H1 (cell line): ENCODE data around the gene PACS1. TPM values are rescaled to one million over a fixed set of nuclear protein-coding genes. Genes with fewer than 3 reads are reported as not detected.

Experiments
- CTCF ChIA-PET: fragments of 300-600 bp; sonication (Branson Sonifier 250); formaldehyde crosslinking; loops from one replicate; lab custom pipeline; 2021; ENCODE audit not compliant: partially characterized antibody; lab: Charles Lee
- POLR2A ChIA-PET: fragments of 300-600 bp; sonication (Branson Sonifier 250); formaldehyde crosslinking; loops from one replicate; lab custom pipeline; 2021; ENCODE audit warnings: inconsistent platforms; ENCODE audit not compliant: partially characterized antibody; lab: Charles Lee
- DNase-seq, 2 experiments: peaks; one replicate each; pipeline versions ENCODE4 v3.0.0 to v3.0.0-alpha.2; 2010 to 2022; ENCODE audit warnings: low spot score in 2 of 2, low read depth in 1 of 2, mixed read lengths in 1 of 2
- FAIRE-seq: peaks from 2 replicates; lab custom pipeline; 2011; peaks lifted over from hg19 to GRCh38; lab: Jason Lieb, UNC
- H2AFZ ChIP-seq: 2 replicates; pipeline ENCODE4 v1.8.1; 2012; ENCODE audit warnings: low read length, inconsistent platforms
- H2AK5ac ChIP-seq: 2 replicates; pipeline ENCODE4 v1.6.1; 2013; ENCODE audit warnings: low read depth, low read length
- H2BK120ac ChIP-seq: replicated peaks from 2 replicates; pipeline ENCODE3; 2013; ENCODE audit warnings: low read depth, low read length, inconsistent platforms
- H2BK12ac ChIP-seq: 2 replicates; pipeline ENCODE4 v1.6.1; 2013; ENCODE audit warnings: low read depth, low read length
- H2BK15ac ChIP-seq: 2 replicates; pipeline ENCODE4 v1.6.1; 2013; ENCODE audit warnings: low read length
- H2BK20ac ChIP-seq: 2 replicates; pipeline ENCODE4 v1.6.1; 2013; ENCODE audit warnings: low read length
- H2BK5ac ChIP-seq: 2 replicates; pipeline ENCODE4 v1.6.1; 2013; ENCODE audit warnings: low read depth, low read length
- H3K14ac ChIP-seq: 2 replicates; pipeline ENCODE4 v1.6.1; 2013; ENCODE audit warnings: inconsistent platforms; ENCODE audit not compliant: insufficient read length
- H3K18ac ChIP-seq: 2 replicates; pipeline ENCODE4 v1.6.1; 2013; ENCODE audit warnings: low read length; ENCODE audit errors: extremely low read depth
- H3K23ac ChIP-seq: 2 replicates; pipeline ENCODE4 v1.6.1; 2013; ENCODE audit warnings: inconsistent platforms; ENCODE audit not compliant: insufficient read length
- H3K23me2 ChIP-seq: 2 replicates; pipeline ENCODE4 v1.6.1; 2013; ENCODE audit warnings: low read depth, low read length
- H3K27ac ChIP-seq: 2 replicates; pipeline ENCODE4 v1.6.1; 2011; ENCODE audit warnings: low read depth, low read length, inconsistent platforms
- H3K27me3 ChIP-seq, 4 experiments: replicated peaks in 1 of 4; 1 replicate in 1 of 4; 2 replicates in 3 of 4; pipeline versions ENCODE4 v1.6.1 to v1.8.1; 2011 to 2013; ENCODE audit warnings: low read length in 3 of 4, mild to moderate bottlenecking in 3 of 4, inconsistent platforms in 2 of 4, mixed read lengths in 2 of 4, moderate library complexity in 1 of 4; ENCODE audit not compliant: control insufficient read depth in 3 of 4, insufficient read depth in 3 of 4; ENCODE audit errors: extremely low read depth in 1 of 4
- H3K36me3 ChIP-seq, 4 experiments: 2 replicates each; pipeline versions ENCODE4 v1.6.1 to v1.8.1; 2011 to 2013; ENCODE audit warnings: mild to moderate bottlenecking in 4 of 4, low read length in 3 of 4, moderate library complexity in 2 of 4, control low read depth in 1 of 4, inconsistent platforms in 1 of 4; ENCODE audit not compliant: insufficient read depth in 4 of 4, control insufficient read depth in 2 of 4
- H3K4ac ChIP-seq: replicated peaks from 2 replicates; pipeline ENCODE3; 2013; ENCODE audit warnings: low read length, low read depth, mixed read lengths, inconsistent platforms; ENCODE audit not compliant: insufficient read length
- H3K4me1 ChIP-seq, 4 experiments: replicated peaks in 1 of 4; 1 replicate in 1 of 4; 2 replicates in 3 of 4; pipeline versions ENCODE4 v1.6.1 to v1.8.1; 2011 to 2013; ENCODE audit warnings: low read length in 3 of 4, inconsistent platforms in 2 of 4, mixed read lengths in 1 of 4; ENCODE audit not compliant: insufficient read depth in 4 of 4, control insufficient read depth in 3 of 4
- H3K4me2 ChIP-seq, 2 experiments: 2 replicates each; pipeline versions ENCODE4 v1.6.1 to v1.8.1; 2011 to 2013; ENCODE audit warnings: low read depth in 2 of 2, low read length in 2 of 2, control low read depth in 1 of 2, inconsistent platforms in 1 of 2, mild to moderate bottlenecking in 1 of 2; ENCODE audit not compliant: insufficient read depth in 1 of 2
- H3K4me3 ChIP-seq, 4 experiments: fragments of 200-600, 300-600 bp in 1 of 4; sonication (generic), shearing (Covaris generic), sonication (Bioruptor Twin) in 1 of 4; 2 replicates each; pipeline versions ENCODE4 v1.5.1 to v1.8.1; 2011 to 2016; ENCODE audit warnings: low read length in 4 of 4, low read depth in 3 of 4, control low read depth in 2 of 4, inconsistent platforms in 2 of 4, mild to moderate bottlenecking in 2 of 4, mixed read lengths in 1 of 4, moderate library complexity in 1 of 4; ENCODE audit not compliant: insufficient read depth in 2 of 4; ENCODE audit errors: extremely low read depth in 1 of 4
- H3K56ac ChIP-seq: replicated peaks from 2 replicates; pipeline ENCODE3; 2013; ENCODE audit warnings: low read depth, mild to moderate bottlenecking, mixed read lengths, low read length, inconsistent platforms; ENCODE audit not compliant: insufficient read length
- H3K79me1 ChIP-seq: 2 replicates; pipeline ENCODE4 v1.6.1; 2013; ENCODE audit warnings: low read depth, low read length, control low read depth
- H3K79me2 ChIP-seq, 2 experiments: 2 replicates each; pipeline versions ENCODE4 v1.6.1 to v1.8.1; 2012 to 2013; ENCODE audit warnings: low read length in 2 of 2, mild to moderate bottlenecking in 2 of 2, inconsistent platforms in 1 of 2; ENCODE audit not compliant: insufficient read depth in 2 of 2, control insufficient read depth in 1 of 2
- H3K9ac ChIP-seq, 4 experiments: replicated peaks in 1 of 4; 1 replicate in 1 of 4; 2 replicates in 3 of 4; pipeline versions ENCODE4 v1.6.1 to v1.8.1; 2011 to 2013; ENCODE audit warnings: low read depth in 3 of 4, low read length in 3 of 4, control low read depth in 2 of 4, mild to moderate bottlenecking in 2 of 4, moderate library complexity in 2 of 4, inconsistent platforms in 1 of 4; ENCODE audit errors: extremely low read depth in 1 of 4
- H3K9me3 ChIP-seq, 2 experiments: 2 replicates each; pipeline versions ENCODE4 v1.6.1 to v1.8.1; 2012 to 2013; ENCODE audit warnings: mild to moderate bottlenecking in 2 of 2, moderate library complexity in 2 of 2, control low read depth in 1 of 2, inconsistent platforms in 1 of 2, low read depth in 1 of 2, low read length in 1 of 2, mixed read lengths in 1 of 2; ENCODE audit not compliant: insufficient read depth in 2 of 2
- H4K20me1 ChIP-seq, 2 experiments: replicated peaks in 1 of 2; 2 replicates each; pipeline versions ENCODE3 to v1.8.1; 2011 to 2013; ENCODE audit warnings: inconsistent platforms in 2 of 2, low read length in 2 of 2, mild to moderate bottlenecking in 1 of 2; ENCODE audit not compliant: insufficient read depth in 2 of 2, control insufficient read depth in 1 of 2
- H4K5ac ChIP-seq: 2 replicates; pipeline ENCODE4 v1.6.1; 2013; ENCODE audit warnings: low read length, low read depth, mixed read lengths, inconsistent platforms; ENCODE audit not compliant: insufficient read length
- H4K8ac ChIP-seq: 2 replicates; pipeline ENCODE4 v1.8.0; 2013; ENCODE audit warnings: mild to moderate bottlenecking, moderate library complexity, low read length, inconsistent platforms; ENCODE audit not compliant: insufficient read depth; ENCODE audit errors: extremely low read depth
- H4K91ac ChIP-seq: replicated peaks from 2 replicates; pipeline ENCODE3; 2013; ENCODE audit warnings: low read length, mixed read lengths, inconsistent platforms; ENCODE audit not compliant: insufficient read length
- JUND ChIP-seq: IDR thresholded peaks from 2 replicates; pipeline ENCODE4 v1.6.1; 2011; ENCODE audit warnings: mild to moderate bottlenecking, improper control_type of control experiment, low read length
- NANOG ChIP-seq: IDR thresholded peaks from 2 replicates; pipeline ENCODE4 v1.6.1; 2011; ENCODE audit warnings: low read length, low read depth, mild to moderate bottlenecking, inconsistent platforms; ENCODE audit not compliant: insufficient read depth, poor library complexity, severe bottlenecking
- WGBS, 2 experiments: shearing (Covaris generic) in 1 of 2; methylation state at CpG; one replicate each; pipeline versions ENCODE4 v1.1.6 to v1.1.7; 2013 to 2015; ENCODE audit warnings: low lambda C conversion rate in 2 of 2, mixed read lengths in 2 of 2, inconsistent platforms in 1 of 2, low coverage in 1 of 2, missing lambda C conversion rate in 1 of 2; ENCODE audit not compliant: insufficient replicate concordance in 2 of 2, insufficient coverage in 1 of 2, insufficient read length in 1 of 2; ENCODE audit errors: extremely low coverage in 1 of 2, missing lambda C conversion rate in 1 of 2; 5-methylcytosine and 5-hydroxymethylcytosine counted together
- polyA plus RNA-seq, 7 experiments: library from polyadenylated mRNA; depleted of rRNA in 3 of 7; stranded (reverse) in 5 of 7; unstranded in 2 of 7; fragments of >200 nt in 5 of 7; fragments of 200-250 nt in 2 of 7; gene quantifications; 1 replicate in 5 of 7; 2 replicates in 1 of 7; 4 replicates in 1 of 7; pipeline versions ENCODE4 v1.2.1 to v1.2.3, GENCODE V29; 2011 to 2013; ENCODE audit warnings: missing spikeins in 2 of 7, mixed read lengths in 2 of 7
- total RNA-seq: library from RNA; stranded (reverse); fragmentation: NEBNext Ultra II Directional; extraction: Animal tissue kit (Norgen Biotek cat#: 25700); gene quantifications from 2 replicates; pipeline ENCODE4 v1.2.1, GENCODE V29; 2021

PACS1 gene
- total and polyA plus RNA-seq, 2 of the 8 experiments (the other 6 are each of a cell fraction or from before 2014, with no cell fraction given): 11.5 to 36.0 TPM

DNA sequence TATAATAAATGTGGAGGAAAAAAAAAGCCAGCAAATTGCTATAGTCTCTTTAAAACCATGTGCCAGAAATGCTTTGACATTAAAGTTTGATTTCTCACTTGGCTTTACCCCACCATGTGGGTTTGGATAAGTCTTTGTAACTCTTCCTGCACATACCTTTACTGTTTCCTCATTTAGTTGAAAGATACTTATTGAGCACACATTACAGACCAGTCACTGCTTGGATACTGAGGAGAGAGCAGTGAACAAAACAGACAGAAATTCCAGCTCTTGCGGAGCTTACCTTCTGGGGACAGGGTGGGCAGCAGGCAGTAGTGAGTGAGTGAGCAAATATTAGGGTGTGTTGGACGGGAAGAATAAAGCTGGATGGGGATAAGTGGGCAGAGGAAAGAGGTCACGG is 13.7 kb downstream of the PACS1 start:
- Histone ChIP-seq H4K5ac (no peak overlapping the region), H2AFZ (no peak overlapping the region), H4K8ac (no peak overlapping the region), H3K36me3 (no peaks in the 10 kb centered on the region), H3K79me1 (peaks cover 3% of the 10 kb centered on the region), H4K20me1 (no peaks in the 10 kb centered on the region), H3K23me2 (no peaks in the 10 kb centered on the region; the same call in 1 of the 2 replicates), H2BK15ac (no peak overlapping the region), H3K23ac (no peak overlapping the region), H3K18ac (no peak overlapping the region), H3K79me2 (no peaks in the 10 kb centered on the region; a peak in 1 of 4 replicates), H3K4me3 (no peak overlapping the region), H3K56ac (no peak overlapping the region), H4K91ac (no peak overlapping the region), H3K4me1 (peaks cover 0 to 3% (median under 1%) of the 10 kb centered on the region in 4 experiments; a peak in 1 of 7 replicates), H3K9me3 (no peaks in the 10 kb centered on the region), H2AK5ac (no peak overlapping the region), H3K14ac (no peak overlapping the region), H2BK5ac (no peak overlapping the region), H3K27ac (no peak overlapping the region), H2BK20ac (no peak overlapping the region), H2BK120ac (no peak overlapping the region), H2BK12ac (no peak overlapping the region), H3K4me2 (no peak overlapping the region), H3K27me3 (no peaks in the 10 kb centered on the region), H3K4ac (no peak overlapping the region), H3K9ac (no peak overlapping the region)
- ChIA-PET CTCF (interaction anchor here (0.9 to 1.9 kb wide), 4 partner anchors 15 to 51 kb away, joined by 3 to 7 read pairs (median 4); no protein-coding TSS in a partner anchor), POLR2A (interaction anchor here (1.7 to 2.4 kb wide), 2 partner anchors 13 to 230 kb away, joined by 3 to 9 read pairs; partner anchors contain the start of gene PACS1)
- no peak for DNase-seq
- no peak for FAIRE-seq
- TF ChIP-seq NANOG (no peak), JUND (no peak)
- 90% methylated on average over 3 of the region's 3 CpGs; no CpG with 5 or more reads in 1 of the 2 experiments for WGBS, 2 experiments
